HepG2 (cell line): ENCODE measurements around the gene PRKG1.

Source experiments
- CTCF ChIP-seq: sonication (generic); formaldehyde crosslinking; IDR thresholded peaks from 2 replicates; pipeline ENCODE4 v1.5.0; 2020; ENCODE audit warnings: mild to moderate bottlenecking, missing genetic modification reagents, moderate library complexity
- GTF2F1 ChIP-seq: fragments of 150-350 bp; IDR thresholded peaks from 2 replicates; pipeline ENCODE4 v1.6.1; 2014; ENCODE audit warnings: low read length
- SCMH1 ChIP-seq: sonication (generic); formaldehyde crosslinking; IDR thresholded peaks from 2 replicates; pipeline ENCODE4 v1.9.0; 2021; ENCODE audit warnings: missing genetic modification reagents, mild to moderate bottlenecking, borderline replicate concordance
- U2AF1 ChIP-seq: fragments of 200-400 bp; formaldehyde crosslinking; optimal IDR thresholded peaks from 2 replicates; pipeline ENCODE3; 2017; ENCODE audit warnings: mild to moderate bottlenecking, low read depth, low read length
- UBTF ChIP-seq: sonication (generic); formaldehyde crosslinking; IDR thresholded peaks from 2 replicates; pipeline ENCODE4 v1.4.0; 2020; ENCODE audit warnings: mild to moderate bottlenecking, missing genetic modification reagents
- ZNF333 ChIP-seq: sonication (generic); formaldehyde crosslinking; IDR thresholded peaks from 2 replicates; pipeline ENCODE4 v1.4.0; 2020; ENCODE audit warnings: mild to moderate bottlenecking, missing genetic modification reagents, borderline replicate concordance
- ZNF407 ChIP-seq: sonication (generic); formaldehyde crosslinking; IDR thresholded peaks from one replicate; pipeline ENCODE4 v1.5.1; 2020; ENCODE audit warnings: mild to moderate bottlenecking, missing genetic modification reagents; ENCODE audit errors: not compliant biosample characterization

- TF ChIP-seq ZNF407 = no peak
- no peak for TF ChIP-seq CTCF
- TF ChIP-seq UBTF = no peak
- TF ChIP-seq SCMH1 = no peak
- no peak for TF ChIP-seq ZNF333
- no peak for TF ChIP-seq GTF2F1
- no peak for TF ChIP-seq U2AF1
Measured at GRCh38 chr10:51745397-51745796, 671.1 kb downstream of the PRKG1 start.
